HG03060 (cell line): ENCODE measurements around the gene ULBP2.
"Not testable (repeated sequence)": the region's sequence is repeated elsewhere in the genome, so short reads cannot be mapped to it uniquely, and the experiment has no call there.

Experiments used
- ATAC-seq: cut with Tn5 transposase; IDR thresholded peaks from one replicate; pipeline ENCODE4 v1.9.1; 2021; ENCODE audit warnings: low read depth, moderate number of reproducible peaks; ENCODE audit not compliant: unreplicated experiment

ULBP2 gene

GRCh38 chr6:149908480-149908879, 33.3 kb upstream of the ULBP2 start:
- ATAC-seq: not testable (repeated sequence)

DNA sequence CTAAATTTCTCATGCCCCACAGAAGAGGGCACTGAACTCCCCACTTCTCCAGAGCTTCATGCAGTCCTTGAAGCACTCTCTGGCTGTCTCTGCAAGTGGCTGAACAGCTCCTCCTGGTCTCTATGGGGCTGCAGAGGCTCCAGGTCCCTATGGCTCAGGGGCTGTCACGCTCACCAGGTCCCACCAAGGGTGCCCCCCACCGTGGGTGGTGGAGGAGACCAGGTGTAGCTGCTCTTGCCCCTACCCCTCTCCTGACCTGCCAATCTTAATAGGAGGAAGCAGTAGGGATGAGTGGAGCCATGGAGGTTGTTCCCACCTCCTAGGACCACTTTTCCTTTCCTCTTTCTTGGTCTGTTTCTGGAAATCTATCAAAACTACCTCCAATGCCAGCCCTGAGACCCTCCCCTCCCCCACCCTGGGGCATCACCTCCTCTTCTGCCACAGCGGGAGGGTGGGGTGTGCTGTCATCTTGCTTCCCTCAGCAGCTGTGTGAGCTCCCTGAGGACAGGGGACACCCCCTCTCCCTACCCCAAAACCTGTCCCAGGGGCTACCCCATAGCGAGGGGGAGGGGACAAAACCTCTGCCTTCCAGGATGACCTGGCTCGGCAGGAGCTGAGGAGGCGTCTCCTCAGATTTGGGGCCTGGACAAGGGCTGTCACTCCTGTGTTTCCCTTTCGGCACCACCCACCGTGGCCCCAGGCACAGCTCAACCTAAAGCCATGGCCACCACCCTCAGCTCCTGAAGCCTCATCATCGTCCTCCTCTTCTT, 31.9 kb upstream of the ULBP2 start:
- no peak for ATAC-seq

DNA sequence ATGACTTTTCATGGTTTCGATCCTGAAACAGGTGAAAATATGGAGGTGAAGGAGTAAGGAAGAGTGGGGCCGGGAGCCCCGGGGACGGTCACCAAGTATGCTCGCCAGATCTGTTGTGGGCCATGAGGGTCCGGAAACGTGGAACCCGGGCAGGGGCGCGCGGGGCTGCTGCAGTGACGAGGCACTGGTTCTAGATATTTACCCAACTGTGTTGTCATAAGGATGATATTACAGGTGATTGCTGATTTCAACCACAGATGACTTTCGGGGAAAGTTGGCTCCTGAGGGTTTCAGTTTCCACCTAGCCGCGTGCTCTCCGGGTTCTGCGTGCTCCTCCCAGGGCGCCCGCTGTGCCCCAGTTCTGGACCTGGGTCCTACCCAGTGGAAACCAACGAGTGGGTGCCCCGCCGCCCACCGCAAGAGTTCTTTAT, 31.1 kb upstream of the ULBP2 start:
- ATAC-seq: no peak

GRCh38 chr6:149912680-149913079, 29.1 kb upstream of the ULBP2 start:
- ATAC-seq: not testable (repeated sequence)

GRCh38 chr6:149913085-149913484, 28.7 kb upstream of the ULBP2 start:
- ATAC-seq: no peak

DNA sequence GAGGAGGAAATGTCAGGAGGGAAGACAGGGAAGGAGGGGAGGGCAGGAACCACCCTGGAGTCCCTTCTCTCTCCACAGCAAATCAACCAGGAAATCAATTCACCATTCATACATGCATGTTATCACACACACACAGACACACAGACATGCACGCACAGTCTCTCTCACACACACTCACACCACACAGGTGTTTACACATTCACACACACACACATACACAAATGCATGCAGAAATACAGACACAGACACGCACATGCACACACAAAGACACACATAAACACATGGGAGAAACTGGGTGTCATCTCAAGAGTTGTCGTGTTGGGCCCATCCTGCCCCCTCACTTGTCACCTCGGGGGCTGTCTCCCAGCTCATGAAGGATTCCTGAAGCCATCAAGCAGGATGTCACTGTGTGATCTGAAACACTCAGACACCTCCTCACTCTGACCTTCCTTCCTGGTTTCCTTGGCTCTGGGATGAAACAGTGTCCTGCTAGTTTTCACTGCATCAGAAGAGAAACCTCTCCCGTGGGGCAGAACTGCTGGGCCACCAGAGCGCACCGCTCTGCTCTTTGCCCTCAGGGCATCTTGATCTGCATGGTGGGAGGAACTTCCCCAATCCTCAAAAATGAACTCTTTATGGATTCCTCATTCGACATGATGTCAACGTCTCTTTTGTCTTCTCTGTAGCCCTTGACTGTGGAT, 28.1 kb upstream of the ULBP2 start:
- ATAC-seq: no peak

- no peak for ATAC-seq
These were observed 25.6 kb upstream of the ULBP2 start for GRCh38 chr6:149915970-149916865.

- ATAC-seq: no peak
These were observed 24.1 kb upstream of the ULBP2 start for GRCh38 chr6:149917679-149918078.

- no peak for ATAC-seq
These were observed 23.5 kb upstream of the ULBP2 start for GRCh38 chr6:149918151-149918905.

DNA sequence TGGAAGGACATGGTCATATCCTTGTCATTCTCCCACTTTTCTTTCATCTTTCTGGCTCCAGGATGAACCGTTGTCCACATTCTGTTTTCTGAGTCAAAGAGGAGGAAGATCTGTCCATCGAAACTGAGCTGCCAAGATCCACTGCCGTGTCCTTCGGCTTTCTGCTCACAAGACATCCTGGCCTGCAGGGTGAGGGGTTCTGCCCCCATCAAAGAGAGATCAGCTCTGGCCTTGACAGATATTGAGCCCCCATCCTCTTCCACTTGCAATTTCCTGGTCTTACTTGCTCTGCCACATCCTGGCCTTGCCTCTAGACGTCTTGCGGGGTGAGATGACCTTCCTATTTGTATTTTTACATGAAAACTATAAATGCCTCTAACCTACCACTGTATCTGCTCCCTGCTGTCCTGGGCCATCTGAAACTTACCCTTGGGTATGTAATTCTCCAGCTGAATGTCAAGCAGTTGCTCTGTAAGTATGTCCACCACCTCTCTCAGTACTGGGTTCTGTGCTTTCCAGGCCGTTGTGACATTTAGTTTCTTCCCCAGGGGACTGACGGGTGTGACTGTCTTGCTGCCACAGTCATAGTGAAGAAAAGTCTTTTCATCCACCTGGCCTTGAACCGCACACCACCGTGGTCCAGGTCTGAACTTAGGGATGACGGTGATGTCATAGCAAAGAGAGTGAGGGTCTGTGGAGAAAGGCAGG, 22.5 kb upstream of the ULBP2 start:
- not testable (repeated sequence) for ATAC-seq

DNA sequence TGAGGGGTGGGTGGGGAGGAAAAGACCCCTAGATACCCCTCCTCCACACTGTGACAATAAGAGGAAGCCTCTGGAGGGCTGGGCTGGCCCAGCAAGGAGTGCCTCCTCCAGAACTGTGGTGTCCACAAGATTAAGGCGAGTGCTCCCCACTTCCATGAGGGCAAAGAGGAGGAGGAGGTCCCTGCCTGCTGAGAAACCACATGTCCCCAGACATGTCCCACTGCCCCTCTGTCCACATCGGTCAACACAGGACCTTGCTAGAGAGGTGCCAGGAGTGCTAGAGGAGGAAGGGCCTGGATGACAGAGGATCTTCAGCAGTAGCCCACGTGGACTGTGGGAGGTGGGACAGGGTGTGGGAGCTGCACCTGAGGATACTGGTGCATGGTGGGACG, 22.0 kb upstream of the ULBP2 start:
- no peak for ATAC-seq

DNA sequence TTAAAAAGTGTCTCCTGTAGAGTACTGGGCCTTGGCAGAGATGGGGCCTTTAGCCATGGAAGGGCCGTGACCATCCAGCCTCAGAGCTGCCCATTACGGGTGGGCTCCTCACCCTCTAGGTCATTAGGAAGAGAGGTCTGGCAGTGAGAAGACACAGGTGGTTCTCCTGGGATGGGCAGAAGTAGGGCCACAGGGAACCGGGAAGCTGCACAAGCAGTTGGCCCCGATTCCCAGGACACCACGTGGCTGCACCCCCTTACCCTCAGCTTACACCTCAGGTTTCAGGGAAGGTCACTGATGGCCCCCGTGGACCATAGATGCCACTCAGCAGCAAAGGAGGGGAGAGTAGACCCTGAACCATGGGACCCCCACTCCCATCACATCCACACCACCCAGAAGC, 20.5 kb upstream of the ULBP2 start:
- ATAC-seq: no peak

GRCh38 chr6:149922091-149922490, 19.7 kb upstream of the ULBP2 start:
- not testable (repeated sequence) for ATAC-seq

DNA sequence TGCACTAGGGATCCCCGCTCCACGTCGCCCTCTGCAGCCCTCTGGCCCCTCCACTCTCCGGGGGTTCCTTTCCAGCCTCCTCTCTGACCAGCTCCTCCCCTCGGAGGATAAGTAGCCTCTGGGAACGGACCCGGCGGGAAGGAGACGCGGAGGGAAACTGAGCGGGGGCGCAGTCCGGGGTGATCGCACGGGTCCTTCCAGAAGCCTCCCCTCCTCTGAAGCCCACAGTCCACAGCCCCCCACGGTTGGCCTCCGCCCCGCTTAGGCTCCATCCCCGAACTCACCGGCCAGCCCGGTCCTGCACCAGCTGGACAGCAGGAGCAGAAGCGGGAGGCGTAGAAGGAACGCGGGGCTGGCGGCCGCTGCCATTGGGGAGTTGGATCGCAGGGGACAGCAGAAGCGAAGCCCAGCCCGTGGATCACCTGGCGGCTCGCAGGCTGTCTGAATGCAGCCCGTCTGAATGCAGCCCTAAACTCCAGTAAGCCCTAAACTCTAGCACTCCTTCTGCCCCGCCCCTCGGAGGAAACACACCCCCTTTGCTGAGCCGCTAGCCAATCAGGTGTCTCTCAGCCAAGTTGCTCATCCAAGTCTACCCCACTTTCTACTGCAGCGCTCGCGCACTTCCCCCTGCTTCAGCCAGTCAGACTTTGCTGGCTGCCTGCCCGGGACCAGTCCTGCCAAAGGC, 19.0 kb upstream of the ULBP2 start, which contains the start of gene RAET1G:
Gene RAET1G, minus strand, starts transcription at position 480 of the 685 bp plus-strand sequence. Its CDS starts 111 bp downstream, at position 369.
- ATAC-seq: no peak

DNA sequence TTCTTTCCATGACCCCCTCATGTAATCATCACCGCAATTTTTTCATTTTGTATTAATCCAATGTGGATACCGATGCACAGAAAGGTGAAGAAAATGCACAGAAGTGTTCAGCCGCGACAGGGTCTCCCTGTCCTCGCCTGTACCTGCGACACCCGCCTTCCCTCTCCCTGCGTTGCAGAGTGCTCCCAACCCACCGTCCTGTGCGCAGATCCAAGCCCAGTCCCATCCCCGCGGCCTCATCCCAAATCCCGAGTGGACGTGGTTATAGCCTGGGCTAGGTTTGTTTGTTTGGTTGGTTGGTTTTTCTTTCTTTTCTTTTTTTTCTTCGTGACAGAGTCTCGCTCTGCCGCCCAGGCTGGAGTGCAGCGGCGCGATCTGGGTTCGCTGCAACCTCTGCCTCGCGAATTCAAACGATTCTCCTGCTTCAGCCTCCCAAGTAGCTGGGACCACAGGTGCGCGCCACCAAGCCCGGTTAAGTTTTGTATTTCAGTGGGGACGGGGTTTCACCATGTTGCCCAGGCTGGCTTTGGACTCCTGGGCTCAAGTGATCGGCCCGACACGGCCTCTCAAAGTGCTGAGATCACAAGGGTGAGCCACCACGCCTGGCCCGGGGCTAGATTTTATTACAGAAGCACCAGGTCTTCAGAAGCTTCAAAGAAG, 18.4 kb upstream of the ULBP2 start:
- no peak for ATAC-seq

DNA sequence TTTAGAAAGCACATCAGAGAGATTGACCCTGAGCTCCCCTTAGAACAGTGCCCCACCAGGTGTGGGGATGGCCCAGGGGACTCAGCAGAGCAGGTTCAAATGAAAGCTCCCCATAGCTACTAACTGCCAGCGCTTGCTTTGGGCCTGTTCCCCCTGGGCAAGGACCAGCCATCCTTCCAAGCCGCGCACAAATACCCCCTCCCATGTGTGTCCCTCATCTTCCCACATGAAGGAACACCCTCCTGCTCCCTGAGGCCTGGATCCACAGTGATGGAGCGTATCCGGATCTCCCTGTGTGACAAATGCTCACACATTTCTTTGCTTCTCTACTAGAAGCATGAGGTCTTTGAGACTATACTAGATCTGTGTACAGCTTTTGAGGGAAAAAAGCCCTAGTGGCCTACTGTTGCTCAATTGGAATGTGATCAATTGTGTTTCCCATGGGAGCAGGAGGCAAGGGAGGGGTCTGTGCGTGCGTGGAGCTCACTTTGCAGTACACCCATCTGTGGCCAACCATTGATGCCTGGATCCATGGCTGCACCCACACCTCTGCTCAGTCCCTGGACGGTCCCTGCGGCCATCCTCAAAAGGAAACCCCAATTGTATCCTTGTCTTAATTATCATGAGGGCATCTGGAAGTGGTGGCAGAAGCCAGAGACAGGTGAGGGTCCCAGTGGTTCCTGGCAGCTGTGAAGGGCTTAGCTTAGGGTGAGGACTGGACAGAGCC, 17.4 kb upstream of the ULBP2 start:
- ATAC-seq: no peak

GRCh38 chr6:149924933-149925252, 16.9 kb upstream of the ULBP2 start:
- ATAC-seq: no peak
